ENCODE results near the gene TMEM52. TPM values are rescaled to one million over a fixed set of nuclear protein-coding genes. Genes with fewer than 3 reads are reported as not detected.

The TMEM52 gene
- total and polyA plus RNA-seq, 2 of the 8 experiments (the other 6 are each of a cell fraction or from before 2014, with no cell fraction given): 14.6 to 30.2 TPM

- H2BK120ac ChIP-seq (replicated peaks; ENCODE audit: low read depth, low read length): no peak overlapping the region
- no peak for FAIRE-seq
Observed at GRCh38 chr1:1928231-1929101, 9.4 kb upstream of the TMEM52 start.

More at GRCh38 chr1:1928231-1929101, 9.4 kb upstream of the TMEM52 start:
- no peak overlapping the region for H3K4me2 ChIP-seq (ENCODE audit: insufficient read depth in 1 of 2, low read depth in 2 of 2, low read length in 2 of 2)
- no peak overlapping the region for H3K4me3 ChIP-seq (ENCODE audit: extremely low read depth in 1 of 4, insufficient read depth in 2 of 4, low read depth in 3 of 4, low read length in 4 of 4)
- no peak overlapping the region for H3K27ac ChIP-seq (ENCODE audit: low read depth, low read length)
- no peaks in the 10 kb centered on the region for H3K79me2 ChIP-seq (ENCODE audit: control insufficient read depth in 1 of 2, insufficient read depth in 2 of 2, low read length in 2 of 2)
- H3K79me1 ChIP-seq (ENCODE audit: low read depth, low read length): no peaks in the 10 kb centered on the region
- no peak for TF ChIP-seq SIX5 (IDR thresholded peaks at IDR 0.05; ENCODE audit: low read depth, low read length)
- peak; percentile 22; the same call in 1 of the 2 replicates for TF ChIP-seq E2F6 (IDR thresholded peaks at IDR 0.05)
- TF ChIP-seq MAFK (IDR thresholded peaks at IDR 0.05; ENCODE audit: low read depth, low read length): no peak
- no peaks in the 10 kb centered on the region; a peak in 1 of 7 replicates for H3K27me3 ChIP-seq (replicated peaks in 1 of 4; ENCODE audit: control insufficient read depth in 3 of 4, extremely low read depth in 1 of 4, insufficient read depth in 3 of 4, low read length in 3 of 4)
- no peaks in the 10 kb centered on the region; the same call in 1 of the 2 replicates for H3K23me2 ChIP-seq (ENCODE audit: low read depth, low read length)
- no peak overlapping the region for H4K91ac ChIP-seq (replicated peaks; ENCODE audit: insufficient read length, low read length)
- H3K9me3 ChIP-seq (ENCODE audit: insufficient read depth in 2 of 2, low read depth in 1 of 2, low read length in 1 of 2): peaks cover 0 to 15% of the 10 kb centered on the region in 2 experiments; a peak in 1 of 4 replicates
- no peak overlapping the region for H2BK5ac ChIP-seq (ENCODE audit: low read depth, low read length)
- no peak overlapping the region for H3K23ac ChIP-seq (ENCODE audit: insufficient read length)
- H3K4ac ChIP-seq (replicated peaks; ENCODE audit: insufficient read length, low read depth, low read length): no peak overlapping the region
- no peak overlapping the region for H2AK5ac ChIP-seq (ENCODE audit: low read depth, low read length)
- H2BK15ac ChIP-seq (ENCODE audit: low read length): peak overlapping the region; percentile 72
- H4K5ac ChIP-seq (ENCODE audit: insufficient read length, low read depth, low read length): no peak overlapping the region
- ChIA-PET POLR2A (ENCODE audit: partially characterized antibody) (no interaction called here), CTCF (ENCODE audit: partially characterized antibody) (interaction anchor here (0.8 to 3.1 kb wide), 5 partner anchors 14 to 121 kb away, joined by 3 to 13 read pairs (median 3); no protein-coding TSS in a partner anchor)
- H3K4me1 ChIP-seq (replicated peaks in 1 of 4; ENCODE audit: control insufficient read depth in 3 of 4, insufficient read depth in 4 of 4, low read length in 3 of 4): no peaks in the 10 kb centered on the region; a peak in 2 of 7 replicates
- H2BK20ac ChIP-seq (ENCODE audit: low read length): no peak overlapping the region
- H4K20me1 ChIP-seq (replicated peaks in 1 of 2; ENCODE audit: control insufficient read depth in 1 of 2, insufficient read depth in 2 of 2, low read length in 2 of 2): no peaks in the 10 kb centered on the region
- no peaks in the 10 kb centered on the region for H3K36me3 ChIP-seq (ENCODE audit: control insufficient read depth in 2 of 4, insufficient read depth in 4 of 4, low read length in 3 of 4)
- H4K8ac ChIP-seq (ENCODE audit: extremely low read depth, insufficient read depth, low read length): peak overlapping the region; percentile 25
- WGBS, 2 experiments (ENCODE audit: extremely low coverage in 1 of 2, insufficient coverage in 1 of 2, insufficient read length in 1 of 2, insufficient replicate concordance in 2 of 2, low coverage in 1 of 2, low lambda C conversion rate in 2 of 2, missing lambda C conversion rate in 1 of 2): 91% methylated on average over 30 of the region's 34 CpGs; no CpG with 5 or more reads in 1 of the 2 experiments
- H3K18ac ChIP-seq (ENCODE audit: extremely low read depth, low read length): no peak overlapping the region
- no peak overlapping the region for H2BK12ac ChIP-seq (ENCODE audit: low read depth, low read length)
- no peak overlapping the region for H3K14ac ChIP-seq (ENCODE audit: insufficient read length)
- H3K56ac ChIP-seq (replicated peaks; ENCODE audit: insufficient read length, low read depth, low read length): no peak overlapping the region
- H2AFZ ChIP-seq (ENCODE audit: low read length): no peak overlapping the region
- H3K9ac ChIP-seq (replicated peaks in 1 of 4; ENCODE audit: extremely low read depth in 1 of 4, low read depth in 3 of 4, low read length in 3 of 4): no peak overlapping the region
- no peak for DNase-seq (ENCODE audit: low read depth in 1 of 2, low spot score in 2 of 2)

All from H1 (cell line).